ENCODE data around the gene SCN1A.

Gene SCN1A

DNA sequence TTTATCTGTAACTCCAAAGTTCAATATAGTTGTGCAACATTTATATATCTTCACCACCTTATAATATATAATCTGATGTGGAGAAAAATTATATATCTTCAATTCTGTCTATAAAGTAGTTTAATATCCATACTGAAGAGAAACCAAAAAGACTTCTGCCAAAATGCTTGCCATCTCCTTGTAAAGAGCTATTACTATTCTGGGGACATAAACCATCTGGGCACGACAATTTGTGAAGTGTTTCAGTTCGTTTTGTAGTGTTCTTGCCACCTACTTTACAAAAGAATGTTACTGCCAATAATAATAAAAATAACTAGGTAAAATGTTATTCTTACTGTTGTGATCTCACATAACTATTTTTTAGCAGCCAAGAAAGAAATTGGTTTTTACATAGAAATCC is 45.1 kb downstream of the SCN1A start:
- DNase-seq (ENCODE audit: insufficient read length, low spot score) = no peak
- no peak for FAIRE-seq

DNA sequence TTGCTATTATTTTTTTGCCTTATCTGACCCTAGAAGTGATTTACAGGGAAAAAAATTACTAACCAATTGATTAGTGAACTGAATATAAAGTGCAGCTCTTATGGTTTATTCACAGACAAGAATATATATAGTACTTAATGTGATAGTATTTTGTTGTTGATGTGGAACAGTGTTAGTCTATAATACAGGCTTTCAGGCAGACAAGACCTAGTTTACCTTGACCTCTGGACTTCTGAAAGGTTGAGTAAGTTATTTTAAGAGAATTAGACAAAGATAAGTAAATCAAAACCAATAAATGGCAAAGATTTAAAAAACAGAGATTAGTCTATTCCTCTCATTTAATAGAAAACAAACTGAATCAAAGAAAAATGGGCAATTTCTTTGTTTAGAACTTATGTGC is 46.0 kb downstream of the SCN1A start:
- FAIRE-seq (no peak), DNase-seq (ENCODE audit: insufficient read length, low spot score) (no peak)

DNA sequence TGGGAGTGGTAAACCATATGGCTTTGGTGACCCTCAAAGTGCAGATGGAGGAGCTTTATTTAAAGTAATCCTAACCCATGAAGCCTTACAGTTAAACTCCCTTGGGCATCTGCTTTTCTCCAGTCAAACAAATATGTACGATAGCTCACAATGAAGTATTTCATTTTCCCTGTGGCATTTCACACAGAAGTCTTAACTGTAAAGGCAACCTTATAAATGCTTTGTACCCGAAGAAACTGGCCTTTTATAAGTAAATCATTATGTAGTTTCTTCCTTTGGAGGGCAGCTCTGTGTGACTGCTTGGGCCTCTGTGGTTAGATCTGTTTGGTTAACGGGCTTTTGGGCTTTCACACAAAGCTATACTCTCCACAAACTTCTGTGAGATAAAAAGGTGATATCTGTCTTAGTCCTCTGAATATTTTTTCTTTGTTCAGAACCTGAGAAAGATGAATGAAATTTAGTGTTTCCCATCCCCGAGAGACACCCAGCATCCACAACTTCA is 46.6 kb downstream of the SCN1A start:
- FAIRE-seq = no peak
- DNase-seq (ENCODE audit: insufficient read length, low spot score) = no peak

DNA sequence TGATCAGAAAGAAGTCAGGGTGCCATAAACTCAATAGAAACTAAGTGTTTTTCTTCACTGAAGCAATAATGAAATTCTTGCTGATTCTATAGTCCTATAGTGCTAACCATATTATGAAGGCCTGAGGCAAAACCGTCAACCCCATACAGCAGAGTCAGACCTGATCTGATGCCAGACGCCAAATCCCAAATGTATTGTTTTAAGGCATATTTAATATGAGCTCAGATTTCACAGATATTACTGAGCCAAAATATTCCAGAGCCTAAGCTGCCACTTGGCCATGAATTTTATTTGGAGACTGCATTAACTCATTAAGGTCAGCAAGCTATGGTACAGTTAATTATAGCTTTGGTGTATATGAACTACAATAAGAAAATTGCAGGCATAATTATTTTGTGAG is 53.4 kb downstream of the SCN1A start:
- no peak for FAIRE-seq

GRCh38 chr2:166074011-166074410 is 53.8 kb downstream of the SCN1A start:
- FAIRE-seq (no peak), DNase-seq (ENCODE audit: insufficient read length, low spot score) (no peak)

More for the DNA sequence above, 53.4 kb downstream of the SCN1A start:
- no peak for DNase-seq (ENCODE audit: insufficient read length, low spot score)

DNA sequence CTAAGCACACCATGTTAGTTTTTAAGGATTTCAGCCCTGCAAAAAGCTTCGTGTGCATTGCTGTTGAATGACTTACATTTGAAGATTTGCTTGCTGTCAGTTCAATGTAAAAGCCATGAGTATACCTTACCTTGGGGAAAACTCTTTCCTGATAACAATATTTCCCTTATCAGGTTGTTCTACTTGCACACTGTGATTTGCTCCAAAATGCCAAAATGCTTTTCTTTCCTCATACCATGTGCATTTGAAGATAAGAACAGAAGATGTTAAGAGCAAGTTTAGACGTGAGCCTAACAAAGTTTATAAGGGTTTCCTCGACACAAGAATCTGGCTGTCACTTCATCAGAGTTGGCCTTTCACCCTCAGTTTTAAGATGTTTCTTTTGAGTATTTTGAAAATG is 57.6 kb downstream of the SCN1A start:
- no peak for FAIRE-seq

DNA sequence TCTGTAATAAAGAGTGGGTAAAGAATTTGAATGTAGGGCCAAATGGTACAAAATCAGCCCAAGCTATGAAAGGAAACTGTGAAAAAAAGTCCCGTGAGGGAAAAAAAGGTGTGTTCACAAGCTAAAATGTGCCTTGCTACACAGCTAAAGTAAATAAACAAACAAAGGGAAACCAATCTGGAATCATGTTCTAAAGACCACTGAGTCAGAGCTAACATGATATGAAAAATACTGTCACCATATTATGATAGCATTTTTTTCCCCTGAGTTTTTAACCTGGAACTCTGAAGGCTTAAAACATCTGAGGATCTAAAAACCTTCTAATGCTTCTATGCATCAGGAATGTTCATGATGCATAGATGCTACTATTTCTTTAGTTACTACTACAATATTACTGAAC is 58.8 kb downstream of the SCN1A start:
- no peak for FAIRE-seq
- no peak for DNase-seq (ENCODE audit: insufficient read length, low spot score)

More for the DNA sequence above, 57.6 kb downstream of the SCN1A start:
- no peak for DNase-seq (ENCODE audit: insufficient read length, low spot score)

- DNase-seq (ENCODE audit: insufficient read length, low spot score) (no peak), FAIRE-seq (no peak)
Observed at GRCh38 chr2:166067229-166067628, 60.6 kb downstream of the SCN1A start.

DNA sequence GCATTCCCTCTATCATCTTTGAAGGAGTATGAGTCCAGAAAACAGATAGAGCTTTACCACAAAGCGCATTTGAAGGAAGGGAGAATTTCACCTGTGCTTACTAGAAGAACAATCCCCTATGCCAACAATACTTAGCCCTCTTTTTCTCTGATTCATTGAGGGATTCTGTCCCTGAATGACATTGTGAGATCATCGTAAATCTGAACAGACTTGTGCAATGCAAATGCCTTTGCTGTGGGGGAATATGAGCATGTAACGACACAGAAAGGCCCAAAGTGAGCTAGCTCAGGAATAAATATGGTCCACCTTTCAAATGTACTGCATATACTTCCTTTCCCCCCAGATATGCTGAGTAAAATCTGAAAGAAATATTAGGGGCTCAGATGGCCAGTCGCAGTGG is 67.6 kb downstream of the SCN1A start:
- DNase-seq (ENCODE audit: insufficient read length, low spot score) (no peak), FAIRE-seq (no peak)

GRCh38 chr2:166057370-166058164 is 70.3 kb downstream of the SCN1A start:
- DNase-seq (ENCODE audit: insufficient read length, low spot score) = no peak
- FAIRE-seq = no peak

GRCh38 chr2:166044853-166045483 is 82.9 kb downstream of the SCN1A start:
- FAIRE-seq (no peak), DNase-seq (ENCODE audit: insufficient read length, low spot score) (no peak)

DNA sequence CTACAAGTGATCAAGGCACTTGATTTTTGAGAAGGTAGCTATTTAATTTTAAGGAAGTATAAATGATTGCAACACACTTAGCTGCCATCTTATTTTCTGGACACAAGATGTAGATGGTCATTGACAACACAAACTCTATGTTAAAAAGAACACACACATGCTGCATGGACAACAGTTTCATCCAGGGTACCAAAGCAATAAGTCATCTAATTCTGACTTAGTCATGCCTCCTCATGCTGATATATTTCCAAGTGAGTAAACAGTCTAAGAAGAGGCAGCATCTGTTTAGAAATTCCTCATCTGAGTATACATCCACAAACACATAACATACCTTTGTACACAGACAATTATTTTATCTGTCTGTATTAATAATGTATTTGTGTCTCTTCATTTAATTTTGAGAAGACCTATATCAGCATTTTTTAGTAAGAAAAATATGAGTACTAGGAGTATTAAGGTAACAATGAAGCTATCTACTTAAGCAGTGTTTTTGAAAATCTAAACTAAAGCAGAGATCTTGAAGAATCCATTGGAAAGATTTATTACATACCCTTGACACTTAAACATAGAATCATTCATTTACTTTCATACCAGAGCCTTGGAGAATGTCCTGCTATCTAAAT is 84.9 kb downstream of the SCN1A start:
- DNase-seq (ENCODE audit: insufficient read length, low spot score) = no peak
- no peak for FAIRE-seq

DNA sequence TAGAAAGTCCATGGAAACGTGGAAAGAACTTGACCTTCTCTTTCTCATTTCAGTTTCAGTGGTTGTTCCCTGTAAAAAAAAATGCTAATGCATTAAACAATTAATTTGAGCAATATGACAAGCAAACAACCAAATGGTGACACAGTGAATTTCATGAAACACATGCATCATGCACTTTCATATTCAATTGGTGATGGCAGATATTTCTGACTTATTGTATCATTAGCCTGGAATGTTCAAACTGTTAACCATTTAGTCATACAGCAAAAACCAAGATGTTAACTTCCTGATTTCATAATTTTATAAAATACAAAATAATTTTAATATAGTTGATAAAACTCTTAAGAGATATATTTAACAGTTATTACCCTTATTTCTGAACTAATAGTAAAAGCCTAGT is 85.5 kb downstream of the SCN1A start:
- no peak for FAIRE-seq
- no peak for DNase-seq (ENCODE audit: insufficient read length, low spot score)

- DNase-seq (ENCODE audit: insufficient read length, low spot score) = no peak
- peak; percentile 4 for FAIRE-seq
Observed at GRCh38 chr2:166041613-166042012, 86.2 kb downstream of the SCN1A start.

- DNase-seq (ENCODE audit: insufficient read length, low spot score) (no peak), FAIRE-seq (no peak)
Observed at GRCh38 chr2:166032361-166032760, 95.5 kb downstream of the SCN1A start.

DNA sequence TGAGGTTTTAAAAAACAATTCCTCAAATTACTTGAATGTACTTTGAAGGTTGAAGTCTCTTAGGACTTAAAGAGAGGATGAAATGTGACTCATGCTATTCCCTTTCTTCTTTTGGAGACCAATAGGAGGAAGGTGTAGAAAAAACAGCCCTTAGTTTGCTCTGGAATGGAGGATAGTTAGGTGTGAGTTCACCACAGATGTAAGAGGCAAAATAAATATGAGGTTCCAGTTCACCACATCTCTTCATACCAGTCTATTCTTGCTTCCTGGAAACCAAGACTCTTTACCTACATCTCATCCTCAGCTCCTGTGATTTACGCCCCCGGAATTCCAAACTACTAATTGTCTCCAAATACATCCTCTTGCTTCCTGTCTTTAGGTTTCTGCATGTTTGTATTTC is 96.8 kb downstream of the SCN1A start:
- DNase-seq (ENCODE audit: insufficient read length, low spot score) = no peak
- no peak for FAIRE-seq

DNA sequence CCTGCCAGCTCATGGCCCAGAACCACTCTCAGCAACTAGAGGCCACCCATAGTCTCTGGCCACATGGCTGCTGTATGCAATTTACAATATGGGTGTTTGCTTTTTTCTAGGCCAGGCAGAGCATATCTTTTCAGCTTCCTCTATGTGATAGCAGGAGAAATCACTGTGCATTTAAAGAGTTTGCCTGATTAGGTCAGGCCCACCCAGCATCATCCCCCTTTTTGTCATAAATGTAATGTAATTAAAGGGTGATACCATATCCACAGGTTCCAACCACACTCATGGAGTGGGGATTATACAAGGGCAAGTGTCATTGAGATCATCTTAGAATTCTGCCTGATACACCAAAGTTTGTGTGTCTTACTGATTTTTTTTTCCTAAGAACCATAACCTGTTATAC is 102.5 kb downstream of the SCN1A start:
- FAIRE-seq (no peak), DNase-seq (ENCODE audit: insufficient read length, low spot score) (no peak)

GRCh38 chr2:166017208-166017607 is 110.6 kb downstream of the SCN1A start:
- FAIRE-seq = no peak
- DNase-seq (ENCODE audit: insufficient read length, low spot score) = no peak

DNA sequence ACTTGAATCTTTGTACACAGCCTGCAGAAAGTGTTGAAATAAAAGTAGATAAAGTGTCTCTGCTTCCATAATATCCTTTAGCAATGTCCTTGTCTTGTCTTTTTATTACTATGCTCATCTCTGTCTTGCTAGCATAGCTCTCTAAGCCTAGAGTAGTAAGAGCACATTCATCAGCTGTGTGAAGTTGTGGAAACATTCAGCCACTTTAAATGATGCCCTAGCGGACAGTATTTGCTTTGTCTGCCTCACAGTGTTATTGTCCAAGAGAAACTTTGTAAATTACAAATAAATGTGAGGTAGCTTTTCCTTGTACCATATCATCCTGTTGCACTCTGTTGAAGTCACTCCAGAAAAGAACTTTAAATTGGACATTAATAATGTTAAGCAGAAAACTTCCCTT is 113.9 kb downstream of the SCN1A start:
- DNase-seq (ENCODE audit: insufficient read length, low spot score) (no peak), FAIRE-seq (no peak)

DNA sequence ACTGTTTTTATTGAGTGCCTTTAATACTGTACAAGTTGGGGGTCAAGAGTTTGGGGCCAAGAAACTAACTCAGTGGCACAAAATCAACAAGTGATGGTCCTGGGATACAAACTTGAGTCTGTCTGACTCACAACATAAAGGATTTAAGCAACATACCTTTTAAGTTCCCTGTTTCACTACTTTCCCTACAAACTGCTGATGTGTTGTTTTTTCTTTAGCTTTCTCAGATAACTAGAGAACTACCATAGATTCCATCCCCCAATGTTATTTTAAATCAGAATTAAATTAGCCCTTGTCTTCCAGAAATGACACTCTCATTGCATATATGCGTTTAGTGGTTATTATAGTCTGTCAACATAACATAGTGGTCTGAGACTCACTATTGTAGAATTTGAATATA is 116.2 kb downstream of the SCN1A start:
- no peak for FAIRE-seq

GRCh38 chr2:166000401-166000800 is 127.4 kb downstream of the SCN1A start:
- DNase-seq (ENCODE audit: insufficient read length, low spot score) (no peak), FAIRE-seq (no peak)

More for the DNA sequence above, 116.2 kb downstream of the SCN1A start:
- no peak for DNase-seq (ENCODE audit: insufficient read length, low spot score)

DNA sequence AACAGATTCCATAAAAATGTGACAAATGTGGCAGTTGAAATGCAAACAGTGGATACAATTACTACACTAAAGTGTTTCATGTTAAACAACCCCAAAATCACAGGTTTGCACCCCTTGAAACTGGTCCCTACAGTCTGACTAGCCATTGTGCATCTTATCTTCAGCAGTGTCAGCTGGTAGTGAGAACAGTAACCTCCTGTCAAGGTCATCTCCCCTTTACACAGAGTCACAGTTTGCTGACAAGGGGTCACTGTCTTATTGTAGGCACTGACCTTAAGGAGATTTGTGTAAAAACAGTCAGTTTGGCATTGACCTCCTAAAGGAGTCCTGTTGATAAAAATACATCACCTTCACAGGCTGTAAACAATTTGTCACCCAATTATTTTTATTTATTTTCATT is 137.0 kb downstream of the SCN1A start:
- FAIRE-seq (no peak), DNase-seq (ENCODE audit: insufficient read length, low spot score) (no peak)

Measured in GM19239 (cell line).